ENCODE data around the gene SURF2.
"Not testable (repeated sequence)": the region's sequence is repeated elsewhere in the genome, so short reads cannot be mapped to it uniquely, and the experiment has no call there.

- not testable (repeated sequence) for TF ChIP-seq EZH2 (IDR thresholded peaks at IDR 0.05); POLR2AphosphoS5 (IDR thresholded peaks at IDR 0.05; ENCODE audit: borderline replicate concordance, low read depth, low read length)
Observed at GRCh38 chr9:133391449-133391848, 35.1 kb downstream of the SURF2 start.
